ENCODE data around the gene TOMM22. TPM values are rescaled to one million over a fixed set of nuclear protein-coding genes. Genes with fewer than 3 reads are reported as not detected.

Gene TOMM22
- total RNA-seq, 1 donor from 2014 or later: 108 TPM

DNA sequence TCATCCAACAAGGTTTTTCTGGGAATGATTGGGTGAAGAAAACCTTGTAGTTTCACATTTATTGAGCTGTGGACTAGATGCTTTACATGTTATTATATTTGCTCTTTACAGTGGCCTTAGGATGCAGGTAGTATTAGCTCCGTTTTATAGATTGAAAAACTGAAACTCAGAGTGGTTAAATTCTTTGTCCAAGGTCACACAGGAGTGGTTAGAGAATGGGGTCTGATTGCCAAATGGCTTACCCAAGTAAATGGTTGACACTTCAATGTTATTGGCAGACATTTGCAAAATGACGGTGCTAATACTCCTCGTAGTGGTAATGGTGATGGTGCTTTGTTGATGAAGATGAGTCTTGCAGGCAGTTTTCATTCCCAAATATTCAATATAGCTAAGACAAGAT, 26.2 kb downstream of the TOMM22 start:
- Mint-ChIP-seq H3K36me3 (ENCODE audit: low read depth, unreplicated experiment) (peaks cover 11% of the 10 kb centered on the region), H3K9me3 (ENCODE audit: unreplicated experiment) (no peaks in the 10 kb centered on the region), H3K4me3 (ENCODE audit: unreplicated experiment) (peak overlapping the region; percentile 37), H3K27ac (ENCODE audit: unreplicated experiment) (peak overlapping the region; percentile 61), H3K4me1 (ENCODE audit: unreplicated experiment) (peaks cover 57% of the 10 kb centered on the region), H3K27me3 (ENCODE audit: unreplicated experiment) (peaks cover 11% of the 10 kb centered on the region)
- no peak for DNase-seq (ENCODE audit: low spot score)
- no peak for TF ChIP-seq CTCF (IDR thresholded peaks at IDR 0.05; ENCODE audit: unreplicated experiment)

DNA sequence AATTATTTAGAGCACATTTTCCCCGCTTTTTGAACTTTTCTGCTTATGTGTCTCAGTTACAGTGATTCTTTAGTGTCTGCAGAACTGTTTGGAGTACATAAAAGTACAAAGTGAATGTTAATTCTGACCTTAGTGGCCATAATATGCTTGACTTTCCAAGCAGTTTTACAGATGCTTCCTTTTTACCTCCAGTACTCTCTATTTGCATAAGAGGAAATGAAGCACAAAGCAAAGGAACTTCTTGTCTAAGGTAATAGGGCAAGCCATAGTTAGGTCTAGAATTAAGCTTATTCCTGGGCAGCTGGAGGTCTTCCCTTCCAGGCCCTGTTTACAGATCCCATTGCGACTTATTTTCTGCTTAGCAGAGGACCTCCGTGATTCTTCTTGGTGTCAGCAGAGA, 27.5 kb downstream of the TOMM22 start:
- peaks cover 64% of the 10 kb centered on the region for H3K4me1 Mint-ChIP-seq (ENCODE audit: unreplicated experiment)
- no peak for DNase-seq (ENCODE audit: low spot score)
- H3K27me3 Mint-ChIP-seq (ENCODE audit: unreplicated experiment): peaks cover 19% of the 10 kb centered on the region
- peaks cover 12% of the 10 kb centered on the region for H3K36me3 Mint-ChIP-seq (ENCODE audit: low read depth, unreplicated experiment)
- no peak for TF ChIP-seq CTCF (IDR thresholded peaks at IDR 0.05; ENCODE audit: unreplicated experiment)
- no peaks in the 10 kb centered on the region for H3K9me3 Mint-ChIP-seq (ENCODE audit: unreplicated experiment)
- peak overlapping the region; percentile 74 for H3K27ac Mint-ChIP-seq (ENCODE audit: unreplicated experiment)
- no peak overlapping the region for H3K4me3 Mint-ChIP-seq (ENCODE audit: unreplicated experiment)

GRCh38 chr22:38710351-38710750, 28.6 kb downstream of the TOMM22 start:
- Mint-ChIP-seq H3K27me3 (ENCODE audit: unreplicated experiment) (peaks cover 17% of the 10 kb centered on the region), H3K36me3 (ENCODE audit: low read depth, unreplicated experiment) (peaks cover 12% of the 10 kb centered on the region), H3K4me1 (ENCODE audit: unreplicated experiment) (peaks cover 74% of the 10 kb centered on the region), H3K9me3 (ENCODE audit: unreplicated experiment) (no peaks in the 10 kb centered on the region), H3K4me3 (ENCODE audit: unreplicated experiment) (no peak overlapping the region), H3K27ac (ENCODE audit: unreplicated experiment) (no peak overlapping the region)
- DNase-seq (ENCODE audit: low spot score): no peak
- no peak for TF ChIP-seq CTCF (IDR thresholded peaks at IDR 0.05; ENCODE audit: unreplicated experiment)

DNA sequence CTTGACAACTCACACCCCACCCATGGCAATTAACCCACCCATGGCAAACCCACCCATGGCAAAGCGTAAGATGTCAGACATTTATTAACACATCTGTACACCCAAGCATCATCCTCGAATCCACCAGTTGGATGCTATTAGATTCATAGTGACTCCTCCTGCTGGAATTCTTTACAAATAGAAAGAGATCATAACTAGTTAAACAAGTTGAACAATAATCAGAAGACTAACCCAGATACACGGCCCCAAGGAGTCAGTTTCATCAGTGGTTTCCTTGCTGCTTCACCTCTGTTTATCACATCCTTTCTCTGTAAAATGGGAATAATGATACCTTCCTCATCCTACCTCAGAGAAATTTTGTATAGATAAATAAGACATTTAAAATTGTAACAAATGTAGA, 29.1 kb downstream of the TOMM22 start:
- Mint-ChIP-seq H3K36me3 (ENCODE audit: low read depth, unreplicated experiment) (peaks cover 12% of the 10 kb centered on the region), H3K27me3 (ENCODE audit: unreplicated experiment) (peaks cover 14% of the 10 kb centered on the region), H3K4me1 (ENCODE audit: unreplicated experiment) (peaks cover 74% of the 10 kb centered on the region), H3K9me3 (ENCODE audit: unreplicated experiment) (no peaks in the 10 kb centered on the region), H3K27ac (ENCODE audit: unreplicated experiment) (peak overlapping the region; percentile 38), H3K4me3 (ENCODE audit: unreplicated experiment) (no peak overlapping the region)
- TF ChIP-seq CTCF (IDR thresholded peaks at IDR 0.05; ENCODE audit: unreplicated experiment): no peak
- no peak for DNase-seq (ENCODE audit: low spot score)

DNA sequence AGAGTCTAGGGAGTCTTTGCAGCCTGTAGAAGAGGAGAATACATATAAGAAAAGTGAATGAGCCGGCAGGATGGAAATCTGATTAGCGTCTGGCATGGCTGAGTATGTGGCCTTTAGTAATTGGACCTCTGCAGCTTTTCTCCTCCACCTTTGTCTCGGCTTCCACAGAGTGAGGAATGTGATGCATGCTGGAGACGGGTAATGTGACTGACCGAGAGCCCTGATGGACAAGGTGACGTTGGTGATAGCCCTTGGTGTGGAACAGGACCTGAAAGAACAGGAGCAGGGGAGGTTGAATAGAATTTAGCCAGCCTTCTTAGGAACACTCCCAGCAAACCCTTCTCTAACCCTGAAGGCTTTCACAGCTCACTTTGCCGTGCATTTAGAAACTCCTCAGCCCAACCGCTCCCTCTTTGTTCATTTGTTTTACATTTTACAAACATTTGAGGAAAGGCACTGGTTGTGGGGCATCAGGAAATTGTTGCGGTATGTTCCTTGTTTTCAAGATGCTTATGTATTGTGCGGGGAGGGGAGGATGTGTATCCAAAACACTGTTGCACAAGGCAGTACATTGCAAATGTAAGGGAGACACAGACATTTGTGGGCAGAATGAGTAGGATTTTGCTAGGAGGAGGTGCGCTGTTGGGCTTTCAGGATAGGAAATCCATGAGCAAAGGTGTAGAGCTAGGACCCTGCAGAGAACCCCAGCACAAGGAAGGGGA, 30.9 kb downstream of the TOMM22 start:
- peaks cover 72% of the 10 kb centered on the region for H3K4me1 Mint-ChIP-seq (ENCODE audit: unreplicated experiment)
- no peak for TF ChIP-seq CTCF (IDR thresholded peaks at IDR 0.05; ENCODE audit: unreplicated experiment)
- H3K4me3 Mint-ChIP-seq (ENCODE audit: unreplicated experiment): peak overlapping the region; percentile 75
- H3K27me3 Mint-ChIP-seq (ENCODE audit: unreplicated experiment): peaks cover 14% of the 10 kb centered on the region
- peak overlapping the region; percentile 87 for H3K27ac Mint-ChIP-seq (ENCODE audit: unreplicated experiment)
- no peaks in the 10 kb centered on the region for H3K9me3 Mint-ChIP-seq (ENCODE audit: unreplicated experiment)
- H3K36me3 Mint-ChIP-seq (ENCODE audit: low read depth, unreplicated experiment): peaks cover 23% of the 10 kb centered on the region
- no peak for DNase-seq (ENCODE audit: low spot score)
